K562 (cell line): ENCODE results near the gene SERF2. TPM values are rescaled to one million over a fixed set of nuclear protein-coding genes. Genes with fewer than 3 reads are reported as not detected.

Experiments
- ATAC-seq: fragments of 200-7000 bp; cut with Tn5 transposase; 3 replicates; pipeline ENCODE4 v1.9.1; 2020; ENCODE audit warnings: moderate library complexity
- BruUV-seq: library from RNA; stranded (reverse); fragments of 400-500 nt; replicated peaks from 2 replicates; lab custom pipeline; 2021; lab: Mats Ljungman, UMichigan
- CTCF ChIA-PET: fragments of 300-600 bp; formaldehyde crosslinking; extraction: SDS; loops from one replicate; lab custom pipeline; 2021; ENCODE audit warnings: low intra/inter-chr PET ratio; lab: Yijun Ruan, JAX
- POLR2A ChIA-PET: fragments of 300-600, 350-650 bp; sonication (Branson Sonifier 250); formaldehyde crosslinking; extraction: SDS; loops from one replicate; lab custom pipeline; 2021; ENCODE audit warnings: antibody characterized with exemption, inconsistent platforms; lab: Yijun Ruan, JAX
- DNase-seq, 4 experiments: peaks; one replicate each; pipeline versions ENCODE4 v3.0.0 to v3.0.0-alpha.2; 2011 to 2018; ENCODE audit warnings: low spot score in 3 of 4, mixed read lengths in 3 of 4; ENCODE audit errors: extremely low read depth in 1 of 4
- FAIRE-seq: peaks from 2 replicates; lab custom pipeline; 2011; peaks lifted over from hg19 to GRCh38; lab: Jason Lieb, UNC
- H2AFZ ChIP-seq: 2 replicates; pipeline ENCODE4 v1.6.0; 2011; ENCODE audit warnings: low read depth, low read length, control low read depth, inconsistent platforms
- H3K27ac ChIP-seq: fragments of 200-600 bp; 3 replicates; pipeline ENCODE4 v1.8.0; 2011; ENCODE audit warnings: low read depth, mild to moderate bottlenecking, control low read depth, inconsistent platforms, low read length, moderate library complexity, mixed read lengths; ENCODE audit errors: extremely low read depth
- H3K27me3 ChIP-seq, 2 experiments: fragments of 300-600 bp in 1 of 2; 2 replicates in 1 of 2; 3 replicates in 1 of 2; pipeline versions ENCODE4 v1.6.0 to v1.8.0; 2011; ENCODE audit warnings: inconsistent platforms in 2 of 2, low read length in 2 of 2, mild to moderate bottlenecking in 1 of 2, mixed read lengths in 1 of 2, moderate library complexity in 1 of 2; ENCODE audit not compliant: control insufficient read depth in 2 of 2, insufficient read depth in 2 of 2
- H3K36me3 ChIP-seq: fragments of 300-600 bp; 3 replicates; pipeline ENCODE4 v1.8.0; 2011; ENCODE audit warnings: mild to moderate bottlenecking, low read length, inconsistent platforms; ENCODE audit not compliant: control insufficient read depth, insufficient read depth
- H3K4me1 ChIP-seq, 2 experiments: fragments of 200-600 bp in 1 of 2; replicated peaks in 1 of 2; 2 replicates in 1 of 2; 3 replicates in 1 of 2; pipeline versions ENCODE4 v1.5.1 to v1.8.0; 2011; ENCODE audit warnings: inconsistent platforms in 2 of 2, low read length in 2 of 2, mild to moderate bottlenecking in 1 of 2, mixed read lengths in 1 of 2, moderate library complexity in 1 of 2; ENCODE audit not compliant: control insufficient read depth in 2 of 2, insufficient read depth in 2 of 2
- H3K4me2 ChIP-seq: 2 replicates; pipeline ENCODE4 v1.6.1; 2011; ENCODE audit warnings: low read length, control low read depth, inconsistent platforms, mixed read lengths; ENCODE audit not compliant: insufficient read depth
- H3K4me3 ChIP-seq: fragments of 200-600 bp; sonication (generic), shearing (Covaris generic); 2 replicates; pipeline ENCODE4 v1.5.1; 2016; ENCODE audit warnings: control low read depth, inconsistent platforms
- H3K79me2 ChIP-seq: fragments of 200-600 bp; 3 replicates; pipeline ENCODE4 v1.8.0; 2011; ENCODE audit warnings: low read length, inconsistent platforms; ENCODE audit not compliant: control insufficient read depth, insufficient read depth
- H3K9ac ChIP-seq, 2 experiments: 2 replicates each; pipeline versions ENCODE4 v1.6.0 to v1.6.1; 2011; ENCODE audit warnings: low read depth in 2 of 2, low read length in 2 of 2, control low read depth in 1 of 2, inconsistent platforms in 1 of 2, mild to moderate bottlenecking in 1 of 2, mixed read lengths in 1 of 2; ENCODE audit not compliant: insufficient read depth in 1 of 2
- H3K9me1 ChIP-seq: one replicate; pipeline ENCODE4 v1.6.0; 2011; ENCODE audit warnings: inconsistent platforms, mild to moderate bottlenecking, low read length, moderate library complexity; ENCODE audit not compliant: control insufficient read depth, insufficient read depth
- H3K9me3 ChIP-seq: replicated peaks from 2 replicates; pipeline ENCODE4 v1.5.1; 2011; ENCODE audit warnings: low read depth, low read length, inconsistent platforms; ENCODE audit not compliant: control insufficient read depth, insufficient read depth
- H4K20me1 ChIP-seq: replicated peaks from 2 replicates; pipeline ENCODE4 v1.6.1; 2011; ENCODE audit warnings: low read length, inconsistent platforms, mixed read lengths; ENCODE audit not compliant: control insufficient read depth, insufficient read depth
- ETV6 ChIP-seq, 3 experiments: fragments of 150-350 bp in 1 of 3; sonication (generic) in 1 of 3; formaldehyde crosslinking in 1 of 3; IDR thresholded peaks; 2 replicates each; pipeline versions ENCODE4 v1.6.1 to v1.8.0; 2014 to 2022; ENCODE audit warnings: borderline replicate concordance in 2 of 3, low read depth in 2 of 3, antibody characterized with exemption in 1 of 3, low read length in 1 of 3, mild to moderate bottlenecking in 1 of 3, missing genetic modification reagents in 1 of 3
- HDAC8 ChIP-seq: fragments of 450-650 bp; IDR thresholded peaks from 2 replicates; pipeline ENCODE4 v1.6.1; 2016; ENCODE audit warnings: mild to moderate bottlenecking, missing genetic modification characterization, moderate library complexity, missing compliant biosample characterization
- MEF2A ChIP-seq: IDR thresholded peaks from 2 replicates; pipeline ENCODE4 v1.6.1; 2011; ENCODE audit warnings: low read depth, mild to moderate bottlenecking, low read length, moderate library complexity; ENCODE audit not compliant: control insufficient read depth
- NRF1 ChIP-seq, 2 experiments: fragments of 450-650 bp; IDR thresholded peaks in 1 of 2; conservative IDR thresholded peaks in 1 of 2; 2 replicates each; pipeline ENCODE4 v1.6.1; 2014; ENCODE audit warnings: mild to moderate bottlenecking in 2 of 2
- OTX1 ChIP-seq: fragments of 450-650 bp; formaldehyde crosslinking; IDR thresholded peaks from 2 replicates; pipeline ENCODE4 v1.4.0; 2022; ENCODE audit warnings: mild to moderate bottlenecking
- RBFOX2 ChIP-seq: fragments of 200-400 bp; formaldehyde crosslinking; IDR thresholded peaks from 2 replicates; pipeline ENCODE4 v1.6.1; 2017; ENCODE audit warnings: low read depth, mild to moderate bottlenecking, low read length, moderate library complexity
- RBM25 ChIP-seq: fragments of 200-400 bp; formaldehyde crosslinking; IDR thresholded peaks from 2 replicates; pipeline ENCODE4 v1.6.1; 2018; ENCODE audit warnings: low read length, low read depth, moderate library complexity; ENCODE audit not compliant: severe bottlenecking
- SRSF9 ChIP-seq: fragments of 200-400 bp; formaldehyde crosslinking; IDR thresholded peaks from 2 replicates; pipeline ENCODE4 v1.6.1; 2017; ENCODE audit warnings: low read depth, low read length, borderline replicate concordance
- ZNF184 ChIP-seq: sonication (generic); formaldehyde crosslinking; IDR thresholded peaks from 2 replicates; pipeline ENCODE4 v1.5.0; 2020; ENCODE audit warnings: missing genetic modification reagents
- ZNF24 ChIP-seq: fragments of 450-650 bp; IDR thresholded peaks from 2 replicates; pipeline ENCODE4 v1.6.1; 2016
- ZNF384 ChIP-seq: IDR thresholded peaks from 2 replicates; pipeline ENCODE4 v1.6.1; 2012; ENCODE audit warnings: low read depth, low read length, improper control_type of control experiment
- WGBS: fragments of 100-300 bp; shearing (Covaris generic); methylation state at CpG from one replicate; pipeline ENCODE4 v1.1.6; 2016; ENCODE audit warnings: low coverage, mixed read lengths; ENCODE audit not compliant: insufficient coverage; ENCODE audit errors: missing lambda C conversion rate; 5-methylcytosine and 5-hydroxymethylcytosine counted together
- in situ Hi-C: fragments of 300-500 bp; cut with MboI; formaldehyde crosslinking; loops from 4 replicates; pipeline ENCODE4 v1.15.0; 2018; ENCODE audit warnings: inconsistent platforms, mixed read lengths
- intact Hi-C: fragments of 100-400 bp; cut with micrococcal nuclease; formaldehyde crosslinking; loops from 2 replicates; pipeline ENCODE4 v1.14.2; 2022
- polyA plus RNA-seq, 8 experiments: library from polyadenylated mRNA; depleted of rRNA in 4 of 8; stranded (reverse) in 5 of 8; unstranded in 3 of 8; fragments of >200 nt; fragmentation: Nextera tagmentation in 2 of 8; fragmentation: Illumina TruSeq in 1 of 8; extraction: Ambion mirVana in 2 of 8; extraction: Trizol in 1 of 8; gene quantifications; 2 replicates each; pipeline versions ENCODE4 v1.2.1 to v1.2.3, GENCODE V29; 2011 to 2014; ENCODE audit warnings: inconsistent platforms in 1 of 8, missing spikeins in 1 of 8
- total RNA-seq, 7 experiments: library from RNA; depleted of rRNA in 6 of 7; stranded (reverse); fragments of >200 nt in 6 of 7; fragmentation: Illumina TruSeq in 2 of 7; extraction: Trizol in 2 of 7; gene quantifications; 2 replicates each; pipeline versions ENCODE4 v1.2.1 to v1.2.3, GENCODE V29; 2011 to 2021; ENCODE audit warnings: low replicate concordance in 1 of 7
- TF ChIP-seq, protein P1 (sequence below): fragments of 450-650 bp; formaldehyde crosslinking; conservative IDR thresholded peaks from 2 replicates; pipeline ENCODE4 v1.4.0; 2022; ENCODE audit warnings: mild to moderate bottlenecking, missing genetic modification characterization
- TF ChIP-seq, protein P2 (sequence below): fragments of 450-650 bp; IDR thresholded peaks from 2 replicates; pipeline ENCODE4 v1.6.1; 2017; ENCODE audit warnings: antibody characterized with exemption, mild to moderate bottlenecking

Gene SERF2
- total and polyA plus RNA-seq, 9 of the 15 experiments (the other 6 are each of a cell fraction or from before 2014, with no cell fraction given) = 497 to 3,360 (median 867) TPM

DNA sequence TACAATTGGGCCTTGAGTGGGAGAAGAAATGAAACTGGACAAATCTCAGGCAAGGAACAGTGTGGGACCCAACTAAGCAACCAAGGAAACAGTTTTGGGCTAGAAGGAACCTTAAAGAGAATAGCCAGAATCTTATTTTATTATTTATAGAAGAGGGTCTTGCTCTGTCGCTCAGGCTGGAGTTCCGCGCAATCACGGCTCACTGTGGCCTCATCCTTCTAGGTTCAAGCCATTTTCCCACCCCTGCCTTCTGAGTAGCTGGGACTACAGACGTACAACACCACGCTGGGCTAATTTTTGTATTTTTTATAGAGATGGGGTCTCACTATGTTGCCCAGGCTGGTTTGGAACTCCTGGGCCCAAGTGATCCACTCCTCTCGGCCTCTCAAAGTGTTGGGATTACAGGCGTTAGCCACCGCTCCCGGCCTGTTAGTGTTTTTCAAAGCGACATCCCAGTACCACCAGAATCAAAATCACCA, 33.9 kb downstream of the SERF2 start (continued):
- TF ChIP-seq, protein P1, sequence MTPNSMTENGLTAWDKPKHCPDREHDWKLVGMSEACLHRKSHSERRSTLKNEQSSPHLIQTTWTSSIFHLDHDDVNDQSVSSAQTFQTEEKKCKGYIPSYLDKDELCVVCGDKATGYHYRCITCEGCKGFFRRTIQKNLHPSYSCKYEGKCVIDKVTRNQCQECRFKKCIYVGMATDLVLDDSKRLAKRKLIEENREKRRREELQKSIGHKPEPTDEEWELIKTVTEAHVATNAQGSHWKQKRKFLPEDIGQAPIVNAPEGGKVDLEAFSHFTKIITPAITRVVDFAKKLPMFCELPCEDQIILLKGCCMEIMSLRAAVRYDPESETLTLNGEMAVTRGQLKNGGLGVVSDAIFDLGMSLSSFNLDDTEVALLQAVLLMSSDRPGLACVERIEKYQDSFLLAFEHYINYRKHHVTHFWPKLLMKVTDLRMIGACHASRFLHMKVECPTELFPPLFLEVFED (CRISPR knock-in tag) = no peak
- TF ChIP-seq ETV6 (IDR thresholded peaks at IDR 0.05; ENCODE audit: borderline replicate concordance in 1 of 2, low read depth in 2 of 2, low read length in 1 of 2) = no peak
- no peak for TF ChIP-seq ETV6 (CRISPR knock-in tag; IDR thresholded peaks at IDR 0.05; ENCODE audit: borderline replicate concordance)
- no peak for TF ChIP-seq MEF2A
- TF ChIP-seq RBM25 = peak; percentile 29
- TF ChIP-seq, all 486 proteins: peak for 8

DNA sequence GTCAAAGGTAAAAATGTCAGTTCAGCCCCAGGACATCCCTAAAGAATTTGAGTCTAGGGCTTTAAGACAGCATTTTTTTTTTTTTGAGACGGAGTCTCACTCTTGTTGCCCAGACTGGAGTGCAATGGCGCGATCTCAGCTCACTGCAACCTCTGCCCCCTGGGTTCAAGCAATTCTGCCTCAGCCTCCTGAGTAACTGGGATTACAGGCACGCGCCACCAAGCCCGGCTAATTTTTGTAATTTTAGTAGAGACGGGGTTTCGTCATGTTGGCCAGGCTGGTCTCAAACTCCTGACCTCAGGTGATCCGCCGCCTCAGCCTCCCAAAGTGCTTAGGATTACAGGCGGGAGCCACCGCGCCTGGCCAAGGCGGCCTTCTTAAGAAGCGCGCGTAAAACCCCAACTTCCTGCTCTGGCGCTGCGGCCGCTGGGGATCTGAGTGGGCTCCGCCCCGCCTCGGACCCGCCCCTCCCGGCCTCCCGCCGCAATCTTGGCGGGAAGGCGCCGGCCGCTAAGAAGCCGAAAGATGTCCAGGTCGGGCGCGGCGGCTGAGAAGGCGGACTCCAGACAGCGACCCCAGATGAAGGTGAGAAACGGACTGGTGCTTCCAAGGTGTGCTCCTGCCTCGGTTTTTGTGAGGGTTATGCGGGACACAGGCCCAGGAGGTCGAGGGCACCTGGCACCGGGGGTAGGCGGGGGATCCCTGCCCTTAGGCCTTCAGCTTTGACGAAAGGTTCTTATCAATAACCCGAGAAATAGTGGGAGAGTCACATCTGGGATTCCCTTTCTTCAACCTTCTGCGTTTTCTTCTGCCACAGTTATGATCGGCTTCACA, 34.6 kb downstream of the SERF2 start, which contains the start of gene WDR76:
TSS of gene WDR76 (plus strand) at position 495 of the 834 bp plus-strand sequence. CDS start at position 526, 31 bp downstream.
- peak; percentile 77 for FAIRE-seq
- peaks cover 17 to 24% of the 10 kb centered on the region in 2 experiments; a peak in 4 of 5 replicates for H3K4me1 ChIP-seq
- peaks cover 81% of the 10 kb centered on the region for H3K79me2 ChIP-seq
- H3K27me3 ChIP-seq = no peaks in the 10 kb centered on the region
- H3K27ac ChIP-seq = peak within 1 kb of the TSS; percentile 88
- peak within 1 kb of the TSS; percentile 84 to 99 for H3K9ac ChIP-seq
- peak within 1 kb of the TSS; percentile 96 for H2AFZ ChIP-seq
- DNase-seq = peak; percentile 91 to 96 (median 92)
- BruUV-seq = TSS peak; percentile 54
- POLR2A ChIA-PET = interaction anchor here (0.8 to 2.6 kb wide), 8 partner anchors 10 to 505 kb away, joined by 3 to 12 read pairs (median 4); partner anchors contain the start of genes HYPK and SERINC4
- WGBS = under 1% methylated on average over 47 of the region's 48 CpGs
- H3K4me2 ChIP-seq = peak within 1 kb of the TSS; percentile 86
- H3K4me3 ChIP-seq = peak within 1 kb of the TSS; percentile 64
- CTCF ChIA-PET = no interaction called here
- peaks cover 27% of the 10 kb centered on the region; the same call in 2 of the 3 replicates for H3K36me3 ChIP-seq
- ATAC-seq = peak; percentile 84
- no peaks in the 10 kb centered on the region for H4K20me1 ChIP-seq
- no peaks in the 10 kb centered on the region for H3K9me1 ChIP-seq
- intact Hi-C loops (no loop called here), in situ Hi-C loops (no loop called here)
- no peaks in the 10 kb centered on the region for H3K9me3 ChIP-seq
- no peak for TF ChIP-seq OTX1 (CRISPR knock-in tag)
- peak; percentile 37; the same call in 1 of the 2 replicates for TF ChIP-seq HDAC8 (tag)
- peak; percentile 89 for TF ChIP-seq RBFOX2
- TF ChIP-seq, protein P2, sequence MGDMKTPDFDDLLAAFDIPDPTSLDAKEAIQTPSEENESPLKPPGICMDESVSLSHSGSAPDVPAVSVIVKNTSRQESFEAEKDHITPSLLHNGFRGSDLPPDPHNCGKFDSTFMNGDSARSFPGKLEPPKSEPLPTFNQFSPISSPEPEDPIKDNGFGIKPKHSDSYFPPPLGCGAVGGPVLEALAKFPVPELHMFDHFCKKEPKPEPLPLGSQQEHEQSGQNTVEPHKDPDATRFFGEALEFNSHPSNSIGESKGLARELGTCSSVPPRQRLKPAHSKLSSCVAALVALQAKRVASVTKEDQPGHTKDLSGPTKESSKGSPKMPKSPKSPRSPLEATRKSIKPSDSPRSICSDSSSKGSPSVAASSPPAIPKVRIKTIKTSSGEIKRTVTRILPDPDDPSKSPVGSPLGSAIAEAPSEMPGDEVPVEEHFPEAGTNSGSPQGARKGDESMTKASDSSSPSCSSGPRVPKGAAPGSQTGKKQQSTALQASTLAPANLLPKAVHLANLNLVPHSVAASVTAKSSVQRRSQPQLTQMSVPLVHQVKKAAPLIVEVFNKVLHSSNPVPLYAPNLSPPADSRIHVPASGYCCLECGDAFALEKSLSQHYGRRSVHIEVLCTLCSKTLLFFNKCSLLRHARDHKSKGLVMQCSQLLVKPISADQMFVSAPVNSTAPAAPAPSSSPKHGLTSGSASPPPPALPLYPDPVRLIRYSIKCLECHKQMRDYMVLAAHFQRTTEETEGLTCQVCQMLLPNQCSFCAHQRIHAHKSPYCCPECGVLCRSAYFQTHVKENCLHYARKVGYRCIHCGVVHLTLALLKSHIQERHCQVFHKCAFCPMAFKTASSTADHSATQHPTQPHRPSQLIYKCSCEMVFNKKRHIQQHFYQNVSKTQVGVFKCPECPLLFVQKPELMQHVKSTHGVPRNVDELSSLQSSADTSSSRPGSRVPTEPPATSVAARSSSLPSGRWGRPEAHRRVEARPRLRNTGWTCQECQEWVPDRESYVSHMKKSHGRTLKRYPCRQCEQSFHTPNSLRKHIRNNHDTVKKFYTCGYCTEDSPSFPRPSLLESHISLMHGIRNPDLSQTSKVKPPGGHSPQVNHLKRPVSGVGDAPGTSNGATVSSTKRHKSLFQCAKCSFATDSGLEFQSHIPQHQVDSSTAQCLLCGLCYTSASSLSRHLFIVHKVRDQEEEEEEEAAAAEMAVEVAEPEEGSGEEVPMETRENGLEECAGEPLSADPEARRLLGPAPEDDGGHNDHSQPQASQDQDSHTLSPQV = peak; percentile 94
- TF ChIP-seq NRF1 (conservative IDR thresholded peaks at IDR 0.05 in 1 of 2, IDR thresholded peaks at IDR 0.05 in 1 of 2) = peak; percentile 71 to 72
- no peak for TF ChIP-seq ZNF184 (CRISPR knock-in tag)
- TF ChIP-seq ZNF384 = 0 out of 2 replicates have a peak, but pooled peaks have one; percentile 22
- TF ChIP-seq SRSF9 = no peak
- TF ChIP-seq ZNF24 = peak; percentile 54; the same call in 1 of the 2 replicates
